GM23338 (cell line): ENCODE measurements around the gene KYAT1. TPM values are rescaled to one million over a fixed set of nuclear protein-coding genes. Genes with fewer than 3 reads are reported as not detected.

Source experiments
- ATAC-seq: fragments of 200-7000 bp; cut with Tn5 transposase; 3 replicates; pipeline ENCODE4 v1.9.1; 2020
- DNase-seq: peaks from one replicate; pipeline ENCODE4 v3.0.0-alpha.2; 2015; ENCODE audit warnings: low spot score
- H2AFZ ChIP-seq: fragments of 200-600 bp; sonication (generic); 2 replicates; pipeline ENCODE4 v1.8.0; 2016; ENCODE audit warnings: antibody characterized with exemption, mild to moderate bottlenecking, moderate library complexity
- H3F3A ChIP-seq: fragments of 200-600 bp; sonication (generic); replicated peaks from 2 replicates; pipeline ENCODE4 v1.8.0; 2017; ENCODE audit warnings: antibody characterized with exemption, mixed run types, low read depth
- H3K27ac ChIP-seq: fragments of 200-600 bp; sonication (generic); 2 replicates; pipeline ENCODE4 v1.6.1; 2016; ENCODE audit warnings: low read depth
- H3K27me3 ChIP-seq: fragments of 200-600 bp; sonication (generic); 2 replicates; pipeline ENCODE4 v1.8.0; 2016; ENCODE audit warnings: mild to moderate bottlenecking, mixed run types, moderate library complexity; ENCODE audit not compliant: insufficient read depth
- H3K36me3 ChIP-seq: fragments of 200-600 bp; sonication (generic); 2 replicates; pipeline ENCODE4 v1.8.0; 2016; ENCODE audit warnings: mild to moderate bottlenecking; ENCODE audit not compliant: insufficient read depth
- H3K4me1 ChIP-seq: fragments of 200-600 bp; sonication (generic); 2 replicates; pipeline ENCODE4 v1.8.0; 2016; ENCODE audit warnings: mild to moderate bottlenecking, moderate library complexity; ENCODE audit not compliant: insufficient read depth
- H3K4me2 ChIP-seq: fragments of 200-600 bp; sonication (generic); 2 replicates; pipeline ENCODE4 v1.7.1; 2017; ENCODE audit warnings: mixed run types
- H3K4me3 ChIP-seq: fragments of 200-600 bp; sonication (generic); 2 replicates; pipeline ENCODE4 v1.6.1; 2016; ENCODE audit warnings: mixed run types
- H3K79me2 ChIP-seq: fragments of 200-600 bp; sonication (generic); replicated peaks from 2 replicates; pipeline ENCODE4 v1.8.0; 2017; ENCODE audit warnings: mild to moderate bottlenecking; ENCODE audit not compliant: insufficient read depth
- H3K9me2 ChIP-seq: fragments of 200-600 bp; sonication (generic); 2 replicates; pipeline ENCODE4 v1.8.0; 2017; ENCODE audit not compliant: insufficient read depth
- H4K20me1 ChIP-seq: fragments of 200-600 bp; sonication (generic); replicated peaks from 2 replicates; pipeline ENCODE4 v1.8.0; 2017; ENCODE audit warnings: mild to moderate bottlenecking; ENCODE audit not compliant: insufficient read depth
- H3K27ac Mint-ChIP-seq: 2 replicates; pipeline ENCODE4 v1.8.0; 2020; ENCODE audit warnings: inconsistent platforms, mild to moderate bottlenecking, moderate library complexity, mixed read lengths
- H3K27me3 Mint-ChIP-seq: 3 replicates; pipeline ENCODE4 v1.8.0; 2022; ENCODE audit warnings: low read depth, mild to moderate bottlenecking, moderate library complexity, mixed read lengths, inconsistent platforms; ENCODE audit not compliant: insufficient read depth, poor library complexity
- H3K36me3 Mint-ChIP-seq: 3 replicates; pipeline ENCODE4 v1.8.0; 2021; ENCODE audit warnings: low read depth, mild to moderate bottlenecking, inconsistent platforms, moderate library complexity, mixed read lengths
- H3K4me1 Mint-ChIP-seq: 3 replicates; pipeline ENCODE4 v1.8.0; 2020; ENCODE audit warnings: mild to moderate bottlenecking, inconsistent platforms, mixed read lengths
- H3K4me3 Mint-ChIP-seq: 3 replicates; pipeline ENCODE4 v1.8.0; 2021; ENCODE audit warnings: moderate library complexity, mild to moderate bottlenecking, inconsistent platforms, mixed read lengths
- H3K9me3 Mint-ChIP-seq: 3 replicates; pipeline ENCODE4 v1.8.0; 2020; ENCODE audit warnings: moderate library complexity, mild to moderate bottlenecking, inconsistent platforms, mixed read lengths
- CREB1 ChIP-seq: fragments of 250-450 bp; sonication (Bioruptor Pico); IDR thresholded peaks from 2 replicates; pipeline ENCODE4 v1.5.0; 2020; ENCODE audit warnings: low read depth, mild to moderate bottlenecking, moderate library complexity
- ETS1 ChIP-seq: IDR thresholded peaks from 2 replicates; pipeline ENCODE4 v1.6.1; 2016; ENCODE audit warnings: antibody characterized with exemption
- NANOG ChIP-seq: IDR thresholded peaks from 2 replicates; pipeline ENCODE4 v1.6.1; 2016; ENCODE audit warnings: antibody characterized with exemption, borderline replicate concordance
- ZNF331 ChIP-seq: fragments of 250-450 bp; sonication (Bioruptor Pico); IDR thresholded peaks from 2 replicates; pipeline ENCODE4 v1.5.0; 2020; ENCODE audit warnings: low read depth, mild to moderate bottlenecking, moderate library complexity
- polyA plus RNA-seq: library from polyadenylated mRNA; unstranded; fragments of >200 nt; fragmentation: Nextera tagmentation; extraction: Ambion mirVana; gene quantifications from 2 replicates; pipeline ENCODE4 v1.2.1, GENCODE V29; 2016
- total RNA-seq: library from RNA; depleted of rRNA; stranded (reverse); fragments of >200 nt; shearing (Covaris generic); gene quantifications from 2 replicates; pipeline ENCODE4 v1.2.3, GENCODE V29; 2014
- TF ChIP-seq, protein P1 (sequence below), 2 experiments: fragments of 200-600 bp in 1 of 2; sonication (generic) in 1 of 2; conservative IDR thresholded peaks; 2 replicates each; pipeline versions ENCODE4 v1.5.1 to v1.6.1; 2016 to 2017; ENCODE audit warnings: antibody characterized with exemption in 2 of 2, low read depth in 2 of 2, mild to moderate bottlenecking in 2 of 2, moderate library complexity in 1 of 2
- TF ChIP-seq, protein P2 (sequence below): fragments of 250-450 bp; sonication (Bioruptor Pico); IDR thresholded peaks from 2 replicates; pipeline ENCODE4 v1.5.0; 2020; ENCODE audit warnings: mild to moderate bottlenecking, moderate library complexity

KYAT1 gene
- total and polyA plus RNA-seq, 2 experiments from 2014 or later = 26.1 to 34.0 TPM

- H3K36me3 ChIP-seq = no peaks in the 10 kb centered on the region
- H3K79me2 ChIP-seq = no peaks in the 10 kb centered on the region
- DNase-seq (peak; percentile 88), ATAC-seq (peak; percentile 94)
- TF ChIP-seq ETS1 = no peak
- TF ChIP-seq, protein P1, sequence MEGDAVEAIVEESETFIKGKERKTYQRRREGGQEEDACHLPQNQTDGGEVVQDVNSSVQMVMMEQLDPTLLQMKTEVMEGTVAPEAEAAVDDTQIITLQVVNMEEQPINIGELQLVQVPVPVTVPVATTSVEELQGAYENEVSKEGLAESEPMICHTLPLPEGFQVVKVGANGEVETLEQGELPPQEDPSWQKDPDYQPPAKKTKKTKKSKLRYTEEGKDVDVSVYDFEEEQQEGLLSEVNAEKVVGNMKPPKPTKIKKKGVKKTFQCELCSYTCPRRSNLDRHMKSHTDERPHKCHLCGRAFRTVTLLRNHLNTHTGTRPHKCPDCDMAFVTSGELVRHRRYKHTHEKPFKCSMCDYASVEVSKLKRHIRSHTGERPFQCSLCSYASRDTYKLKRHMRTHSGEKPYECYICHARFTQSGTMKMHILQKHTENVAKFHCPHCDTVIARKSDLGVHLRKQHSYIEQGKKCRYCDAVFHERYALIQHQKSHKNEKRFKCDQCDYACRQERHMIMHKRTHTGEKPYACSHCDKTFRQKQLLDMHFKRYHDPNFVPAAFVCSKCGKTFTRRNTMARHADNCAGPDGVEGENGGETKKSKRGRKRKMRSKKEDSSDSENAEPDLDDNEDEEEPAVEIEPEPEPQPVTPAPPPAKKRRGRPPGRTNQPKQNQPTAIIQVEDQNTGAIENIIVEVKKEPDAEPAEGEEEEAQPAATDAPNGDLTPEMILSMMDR (conservative IDR thresholded peaks at IDR 0.05; ENCODE audit: low read depth in 2 of 2) = peak; percentile 98
- peaks cover 14% of the 10 kb centered on the region; the same call in 1 of the 2 replicates for H3F3A ChIP-seq
- peak overlapping the region; percentile 97 for H2AFZ ChIP-seq
- no peaks in the 10 kb centered on the region for H3K27me3 ChIP-seq
- H3K27ac ChIP-seq = peak overlapping the region; percentile 48; the same call in 1 of the 2 replicates
- H4K20me1 ChIP-seq = no peaks in the 10 kb centered on the region
- Mint-ChIP-seq H3K4me3 (no peak overlapping the region; the same call in 2 of the 3 replicates), H3K27me3 (peaks cover 10% of the 10 kb centered on the region), H3K27ac (peak overlapping the region; percentile 58), H3K9me3 (no peaks in the 10 kb centered on the region), H3K4me1 (peaks cover 5% of the 10 kb centered on the region; the same call in 2 of the 3 replicates), H3K36me3 (no peaks in the 10 kb centered on the region)
- H3K4me1 ChIP-seq = peaks cover 4% of the 10 kb centered on the region; the same call in 1 of the 2 replicates
- H3K9me2 ChIP-seq = no peaks in the 10 kb centered on the region
- 0 out of 2 replicates have a peak overlapping the region, but pooled peaks have one; percentile 15 for H3K4me2 ChIP-seq
- H3K4me3 ChIP-seq = no peak overlapping the region
These were observed 46.1 kb upstream of the KYAT1 start for GRCh38 chr9:128927731-128928411.

DNA sequence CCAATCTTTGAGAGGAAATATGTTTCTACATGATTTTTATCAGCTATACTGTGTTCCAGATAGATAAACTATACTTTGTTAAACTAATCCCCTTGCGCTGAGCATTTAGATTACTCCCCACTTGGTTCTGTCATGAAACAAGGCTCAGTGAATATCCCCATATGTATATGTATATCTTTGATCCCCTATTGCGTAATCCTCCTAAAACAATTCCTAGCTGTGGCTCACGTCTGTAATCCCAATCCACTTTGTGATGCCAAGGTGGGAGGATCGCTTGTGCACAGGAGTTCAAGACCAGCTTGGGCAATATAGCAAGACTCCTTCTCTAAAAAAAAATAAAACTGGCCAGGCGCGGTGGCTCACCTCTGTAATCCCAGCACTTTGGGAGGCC is 41.7 kb upstream of the KYAT1 start:
- Histone ChIP-seq H3K4me2 (no peak overlapping the region), H3K79me2 (no peaks in the 10 kb centered on the region), H3K4me1 (peaks cover 12% of the 10 kb centered on the region), H2AFZ (no peak overlapping the region), H3K4me3 (no peak overlapping the region), H3K36me3 (no peaks in the 10 kb centered on the region), H4K20me1 (no peaks in the 10 kb centered on the region), H3F3A (peaks cover 19% of the 10 kb centered on the region; the same call in 1 of the 2 replicates), H3K27me3 (no peaks in the 10 kb centered on the region), H3K9me2 (no peaks in the 10 kb centered on the region), H3K27ac (no peak overlapping the region)
- H3K9me3 Mint-ChIP-seq = no peaks in the 10 kb centered on the region
- peaks cover 21% of the 10 kb centered on the region; the same call in 2 of the 3 replicates for H3K4me1 Mint-ChIP-seq
- H3K36me3 Mint-ChIP-seq = no peaks in the 10 kb centered on the region
- peaks cover 18% of the 10 kb centered on the region for H3K27me3 Mint-ChIP-seq
- H3K27ac Mint-ChIP-seq = no peak overlapping the region
- ATAC-seq (no peak), DNase-seq (no peak)
- H3K4me3 Mint-ChIP-seq = 0 out of 3 replicates have a peak overlapping the region, but pooled peaks have one; percentile 29
- no peak for TF ChIP-seq ZNF331 (CRISPR knock-in tag)
- no peak for TF ChIP-seq CREB1 (CRISPR knock-in tag)
- TF ChIP-seq, protein P2, sequence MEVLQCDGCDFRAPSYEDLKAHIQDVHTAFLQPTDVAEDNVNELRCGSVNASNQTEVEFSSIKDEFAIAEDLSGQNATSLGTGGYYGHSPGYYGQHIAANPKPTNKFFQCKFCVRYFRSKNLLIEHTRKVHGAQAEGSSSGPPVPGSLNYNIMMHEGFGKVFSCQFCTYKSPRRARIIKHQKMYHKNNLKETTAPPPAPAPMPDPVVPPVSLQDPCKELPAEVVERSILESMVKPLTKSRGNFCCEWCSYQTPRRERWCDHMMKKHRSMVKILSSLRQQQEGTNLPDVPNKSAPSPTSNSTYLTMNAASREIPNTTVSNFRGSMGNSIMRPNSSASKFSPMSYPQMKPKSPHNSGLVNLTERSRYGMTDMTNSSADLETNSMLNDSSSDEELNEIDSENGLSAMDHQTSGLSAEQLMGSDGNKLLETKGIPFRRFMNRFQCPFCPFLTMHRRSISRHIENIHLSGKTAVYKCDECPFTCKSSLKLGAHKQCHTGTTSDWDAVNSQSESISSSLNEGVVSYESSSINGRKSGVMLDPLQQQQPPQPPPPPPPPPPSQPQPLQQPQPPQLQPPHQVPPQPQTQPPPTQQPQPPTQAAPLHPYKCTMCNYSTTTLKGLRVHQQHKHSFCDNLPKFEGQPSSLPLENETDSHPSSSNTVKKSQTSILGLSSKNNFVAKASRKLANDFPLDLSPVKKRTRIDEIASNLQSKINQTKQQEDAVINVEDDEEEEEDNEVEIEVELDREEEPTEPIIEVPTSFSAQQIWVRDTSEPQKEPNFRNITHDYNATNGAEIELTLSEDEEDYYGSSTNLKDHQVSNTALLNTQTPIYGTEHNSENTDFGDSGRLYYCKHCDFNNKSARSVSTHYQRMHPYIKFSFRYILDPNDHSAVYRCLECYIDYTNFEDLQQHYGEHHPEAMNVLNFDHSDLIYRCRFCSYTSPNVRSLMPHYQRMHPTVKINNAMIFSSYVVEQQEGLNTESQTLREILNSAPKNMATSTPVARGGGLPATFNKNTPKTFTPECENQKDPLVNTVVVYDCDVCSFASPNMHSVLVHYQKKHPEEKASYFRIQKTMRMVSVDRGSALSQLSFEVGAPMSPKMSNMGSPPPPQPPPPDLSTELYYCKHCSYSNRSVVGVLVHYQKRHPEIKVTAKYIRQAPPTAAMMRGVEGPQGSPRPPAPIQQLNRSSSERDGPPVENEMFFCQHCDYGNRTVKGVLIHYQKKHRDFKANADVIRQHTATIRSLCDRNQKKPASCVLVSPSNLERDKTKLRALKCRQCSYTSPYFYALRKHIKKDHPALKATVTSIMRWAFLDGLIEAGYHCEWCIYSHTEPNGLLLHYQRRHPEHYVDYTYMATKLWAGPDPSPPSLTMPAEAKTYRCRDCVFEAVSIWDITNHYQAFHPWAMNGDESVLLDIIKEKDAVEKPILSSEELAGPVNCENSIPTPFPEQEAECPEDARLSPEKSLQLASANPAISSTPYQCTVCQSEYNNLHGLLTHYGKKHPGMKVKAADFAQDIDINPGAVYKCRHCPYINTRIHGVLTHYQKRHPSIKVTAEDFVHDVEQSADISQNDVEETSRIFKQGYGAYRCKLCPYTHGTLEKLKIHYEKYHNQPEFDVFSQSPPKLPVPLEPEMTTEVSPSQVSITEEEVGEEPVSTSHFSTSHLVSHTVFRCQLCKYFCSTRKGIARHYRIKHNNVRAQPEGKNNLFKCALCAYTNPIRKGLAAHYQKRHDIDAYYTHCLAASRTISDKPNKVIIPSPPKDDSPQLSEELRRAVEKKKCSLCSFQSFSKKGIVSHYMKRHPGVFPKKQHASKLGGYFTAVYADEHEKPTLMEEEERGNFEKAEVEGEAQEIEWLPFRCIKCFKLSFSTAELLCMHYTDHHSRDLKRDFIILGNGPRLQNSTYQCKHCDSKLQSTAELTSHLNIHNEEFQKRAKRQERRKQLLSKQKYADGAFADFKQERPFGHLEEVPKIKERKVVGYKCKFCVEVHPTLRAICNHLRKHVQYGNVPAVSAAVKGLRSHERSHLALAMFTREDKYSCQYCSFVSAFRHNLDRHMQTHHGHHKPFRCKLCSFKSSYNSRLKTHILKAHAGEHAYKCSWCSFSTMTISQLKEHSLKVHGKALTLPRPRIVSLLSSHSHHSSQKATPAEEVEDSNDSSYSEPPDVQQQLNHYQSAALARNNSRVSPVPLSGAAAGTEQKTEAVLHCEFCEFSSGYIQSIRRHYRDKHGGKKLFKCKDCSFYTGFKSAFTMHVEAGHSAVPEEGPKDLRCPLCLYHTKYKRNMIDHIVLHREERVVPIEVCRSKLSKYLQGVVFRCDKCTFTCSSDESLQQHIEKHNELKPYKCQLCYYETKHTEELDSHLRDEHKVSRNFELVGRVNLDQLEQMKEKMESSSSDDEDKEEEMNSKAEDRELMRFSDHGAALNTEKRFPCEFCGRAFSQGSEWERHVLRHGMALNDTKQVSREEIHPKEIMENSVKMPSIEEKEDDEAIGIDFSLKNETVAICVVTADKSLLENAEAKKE (CRISPR knock-in tag) = no peak
- no peak for TF ChIP-seq ETS1
- TF ChIP-seq NANOG = no peak
- TF ChIP-seq, protein P1 (conservative IDR thresholded peaks at IDR 0.05; ENCODE audit: low read depth in 2 of 2) = no peak
